HG03045 (cell line): ENCODE measurements around the gene NOS1.

ENCODE experiments used
- ATAC-seq: cut with Tn5 transposase; IDR thresholded peaks from one replicate; pipeline ENCODE4 v1.9.1; 2021; ENCODE audit warnings: mild to moderate bottlenecking, moderate library complexity; ENCODE audit not compliant: unreplicated experiment

The NOS1 gene

DNA sequence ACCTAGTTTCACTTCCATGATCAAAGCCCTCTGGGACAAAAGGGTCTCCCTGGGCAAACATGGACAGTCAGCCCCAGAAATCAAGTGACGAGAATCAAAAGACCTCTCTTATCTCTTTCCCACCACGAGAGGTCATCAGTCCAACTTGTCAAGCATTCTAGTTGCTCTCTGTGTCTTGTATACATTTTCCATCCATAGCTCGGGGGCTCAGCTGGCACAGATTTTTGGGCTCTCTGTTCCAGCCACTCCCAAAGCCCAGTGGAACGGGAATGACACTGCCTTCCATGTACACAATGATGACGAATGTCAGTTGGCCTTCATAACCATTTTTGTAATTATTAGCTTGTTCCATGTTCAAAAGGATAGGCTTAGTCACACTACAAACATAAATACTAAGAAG, 29.7 kb downstream of the NOS1 start:
- no peak for ATAC-seq

DNA sequence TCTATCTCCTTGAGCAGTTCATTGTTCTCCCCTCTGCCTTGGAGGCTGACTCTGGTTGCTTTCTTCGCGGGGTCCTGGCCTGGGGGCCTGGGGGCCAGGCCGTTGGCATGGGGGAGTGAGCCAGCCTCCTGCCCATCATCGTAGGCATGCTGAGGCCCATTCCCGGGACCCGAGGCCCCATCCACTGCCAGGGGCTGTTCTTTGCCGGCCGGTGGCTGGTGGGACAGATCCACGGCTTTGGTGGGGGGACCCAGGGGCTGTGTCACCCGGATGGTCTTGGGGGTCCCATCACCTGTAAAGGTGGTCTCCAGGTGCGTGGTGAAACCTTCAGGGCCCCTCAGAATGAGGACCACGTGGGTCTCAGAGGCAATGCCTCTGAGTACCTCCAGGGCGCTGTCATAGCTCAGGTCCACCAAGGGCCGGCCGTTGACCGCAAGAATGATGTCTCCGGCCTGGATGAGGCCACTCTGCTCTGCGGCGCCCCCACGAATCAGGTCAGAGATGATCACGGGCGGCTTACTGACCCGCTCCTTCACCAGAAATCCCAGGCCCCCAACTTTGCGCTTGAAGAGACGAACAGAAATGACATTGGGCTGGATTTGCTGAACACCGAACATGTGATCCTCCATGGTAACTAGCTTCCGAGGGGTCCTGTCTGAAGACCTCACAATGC, 30.8 kb downstream of the NOS1 start:
- no peak for ATAC-seq

DNA sequence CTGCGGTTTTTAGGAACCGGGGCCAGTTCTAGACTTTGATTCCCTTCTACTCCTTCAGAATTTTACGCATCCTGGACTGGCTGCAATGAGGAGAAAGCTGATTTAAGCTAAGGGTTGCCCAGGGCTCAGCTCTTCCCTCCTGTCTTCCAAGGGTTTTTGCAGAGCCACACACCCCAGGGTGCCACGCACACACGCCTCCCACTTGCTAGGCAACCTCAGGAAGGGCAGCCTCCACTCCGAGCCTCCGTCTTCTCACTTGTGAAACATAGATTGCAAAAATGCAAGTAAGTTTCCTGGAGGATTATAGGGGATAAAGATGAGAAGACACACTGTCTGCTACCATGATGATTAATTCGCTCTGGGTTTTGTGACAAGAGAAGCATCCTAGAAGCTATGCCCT, 31.7 kb downstream of the NOS1 start:
- ATAC-seq, result no peak

DNA sequence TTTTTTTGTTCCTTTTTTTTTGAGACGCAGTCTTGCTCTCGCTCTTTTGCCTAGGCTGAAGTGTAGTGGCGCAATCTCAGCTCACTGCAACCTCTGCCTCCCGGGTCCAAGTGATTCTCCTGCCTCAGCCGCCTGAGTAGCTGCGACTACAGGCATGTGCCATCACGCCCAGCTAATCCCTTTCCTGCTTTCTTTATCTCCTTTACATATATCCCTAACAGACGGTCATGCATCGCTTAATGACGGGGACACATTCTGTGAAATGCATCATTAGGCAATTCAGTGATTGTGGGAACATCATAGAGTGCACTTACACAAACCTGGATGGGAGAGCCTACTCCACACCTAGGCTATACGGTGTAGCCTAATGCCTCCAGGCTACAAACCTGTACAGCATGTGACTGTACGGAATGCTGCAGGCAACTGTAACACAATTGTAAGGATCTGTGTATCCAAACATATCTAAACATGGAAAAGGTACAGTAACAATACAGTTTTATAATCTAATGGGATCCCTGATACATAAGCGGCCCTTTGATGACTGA, 32.8 kb downstream of the NOS1 start:
- no peak for ATAC-seq

DNA sequence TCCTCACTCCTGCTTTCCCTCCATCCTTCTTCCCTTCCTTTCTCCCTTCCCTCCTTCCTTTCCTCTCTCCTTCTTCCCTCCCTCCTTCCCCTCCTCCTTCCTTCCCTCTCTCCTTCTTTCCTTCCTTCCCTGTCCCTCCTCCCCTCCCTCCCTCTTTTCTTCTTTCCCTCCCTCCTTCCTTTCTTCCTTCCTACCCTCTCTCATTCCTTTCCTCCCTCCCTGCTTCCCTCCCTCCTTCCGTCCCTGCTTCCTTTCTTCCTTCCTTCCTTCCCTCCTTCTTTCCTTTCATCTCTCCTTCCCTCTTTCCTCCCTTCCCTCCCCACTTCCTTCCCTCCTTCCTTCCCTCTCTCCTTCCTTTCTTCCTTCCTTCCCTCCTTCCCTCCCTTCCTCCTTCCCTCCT, 39.0 kb downstream of the NOS1 start:
- no peak for ATAC-seq

DNA sequence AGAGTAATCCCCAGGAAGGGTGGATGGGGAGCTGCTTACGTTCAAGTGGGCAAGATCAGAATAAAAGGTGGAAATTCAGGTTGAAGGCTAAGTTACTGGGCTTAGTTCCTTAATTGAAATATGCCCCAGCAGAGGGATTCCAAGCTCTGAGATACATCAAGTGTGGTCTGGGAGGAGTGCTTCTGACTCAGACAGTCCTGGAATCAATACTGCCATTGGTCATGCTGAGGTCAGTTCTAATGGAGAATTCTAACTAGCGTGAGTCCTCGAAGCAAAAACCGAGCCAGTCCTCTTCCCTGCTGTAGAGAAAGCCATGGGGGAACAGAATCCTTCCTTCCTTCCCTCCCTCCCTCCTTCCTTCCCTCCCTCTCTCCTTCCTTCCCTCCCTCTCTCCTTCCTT, 39.9 kb downstream of the NOS1 start:
- ATAC-seq, result no peak

DNA sequence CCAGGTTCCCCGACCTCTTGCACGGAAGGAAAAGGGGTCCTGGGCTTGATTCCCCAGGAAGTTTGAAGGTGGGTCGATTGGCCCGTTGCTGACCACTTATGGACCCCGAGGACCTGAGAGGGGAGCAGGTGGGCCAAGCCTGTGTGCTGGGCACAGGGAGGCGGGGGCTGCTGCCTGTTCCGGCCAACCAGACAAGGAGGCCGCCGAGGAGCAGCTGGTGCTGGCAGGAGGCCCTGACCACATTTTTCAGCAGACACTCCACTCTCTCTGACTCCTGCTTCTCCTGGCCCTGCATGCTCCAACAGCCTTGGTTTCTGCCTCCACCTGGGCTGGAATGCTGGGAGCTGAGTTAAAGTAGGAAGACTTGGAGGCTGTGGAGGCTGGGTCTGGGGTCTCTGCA, 42.8 kb downstream of the NOS1 start:
- no peak for ATAC-seq

DNA sequence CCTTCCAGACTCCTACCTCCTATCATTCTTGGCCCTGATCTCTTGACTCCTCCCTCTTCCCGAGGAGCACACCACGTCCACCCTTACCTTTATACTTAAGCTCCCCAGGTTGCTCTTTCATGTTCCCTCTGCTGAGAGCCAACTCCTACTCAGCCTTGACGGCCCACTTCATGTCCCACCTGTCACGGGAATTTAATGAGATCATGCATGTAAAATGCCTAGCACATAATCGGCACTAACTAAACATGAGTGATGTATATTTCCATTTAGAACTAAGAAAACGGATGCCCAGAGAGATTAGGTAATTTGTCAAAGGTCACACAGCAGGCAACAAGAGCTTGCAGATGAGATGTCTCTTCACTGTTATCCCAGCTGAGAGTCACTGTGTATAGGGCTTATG, 45.1 kb downstream of the NOS1 start:
- no peak for ATAC-seq

DNA sequence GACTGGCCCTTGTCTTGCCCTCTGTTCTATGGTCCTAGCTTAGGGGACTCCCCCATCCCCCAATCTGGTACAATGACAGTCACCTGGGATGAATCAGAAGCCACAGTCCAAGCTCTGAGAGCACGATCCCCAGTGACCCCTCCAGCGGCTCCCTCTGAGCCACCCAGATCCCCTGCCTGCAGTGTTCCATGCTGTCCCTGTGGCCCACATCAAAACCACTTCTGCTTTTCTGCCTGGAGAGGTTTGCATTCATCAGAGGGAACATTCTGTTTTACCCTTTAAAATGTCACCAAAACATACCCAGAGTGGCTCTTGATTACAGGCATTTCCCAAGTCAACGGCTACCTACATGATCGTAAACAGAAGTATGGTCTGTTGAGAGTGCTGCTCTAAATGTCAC, 47.5 kb downstream of the NOS1 start:
- ATAC-seq, result no peak

DNA sequence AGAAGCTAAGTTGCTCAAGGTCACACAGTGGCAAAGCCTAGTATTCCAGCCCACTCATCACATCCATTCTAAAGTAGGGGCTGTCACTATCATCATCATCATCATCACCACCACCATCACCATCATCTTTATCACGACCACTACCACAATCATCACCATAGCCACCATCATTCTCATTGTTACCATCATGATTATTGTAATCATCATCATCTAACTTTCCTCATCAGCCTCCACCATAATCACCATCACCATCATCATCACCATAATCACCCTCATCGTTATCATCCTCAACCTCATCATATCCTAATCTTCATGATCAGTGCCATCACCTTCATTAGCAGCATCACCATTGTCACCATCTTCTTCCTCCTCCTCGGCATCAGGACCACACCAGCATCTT, 48.7 kb downstream of the NOS1 start:
- no peak for ATAC-seq

DNA sequence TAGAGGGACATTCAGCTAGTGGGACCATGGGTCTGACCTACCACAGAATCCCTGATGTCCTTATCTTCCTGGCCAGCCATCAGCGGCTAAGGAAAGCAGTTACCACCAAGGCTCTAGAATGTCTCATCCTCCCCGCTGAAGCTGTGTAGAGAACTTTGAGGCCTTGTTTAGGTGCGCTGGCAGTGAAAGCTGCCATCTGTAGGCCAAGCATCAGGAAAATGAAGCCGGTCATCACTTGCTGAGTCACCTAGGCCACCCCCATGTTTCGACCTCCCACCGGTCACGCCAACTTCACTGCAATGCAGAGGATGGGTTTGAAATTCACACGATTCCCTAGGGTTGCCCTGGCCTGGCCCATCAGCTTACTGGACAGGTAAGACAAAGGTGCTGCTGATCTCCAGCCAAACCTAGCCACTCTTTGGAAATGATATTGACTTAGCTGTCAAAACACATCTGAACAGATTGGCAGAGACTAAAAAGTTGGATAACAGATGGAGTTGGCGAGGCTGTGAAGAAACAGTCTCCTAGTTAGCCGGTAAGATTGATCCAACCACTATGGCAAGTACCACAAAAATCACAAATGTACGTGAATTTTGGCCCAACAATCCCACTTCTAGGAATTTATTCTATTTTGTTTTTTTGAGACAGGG, 52.0 kb downstream of the NOS1 start:
- no peak for ATAC-seq

DNA sequence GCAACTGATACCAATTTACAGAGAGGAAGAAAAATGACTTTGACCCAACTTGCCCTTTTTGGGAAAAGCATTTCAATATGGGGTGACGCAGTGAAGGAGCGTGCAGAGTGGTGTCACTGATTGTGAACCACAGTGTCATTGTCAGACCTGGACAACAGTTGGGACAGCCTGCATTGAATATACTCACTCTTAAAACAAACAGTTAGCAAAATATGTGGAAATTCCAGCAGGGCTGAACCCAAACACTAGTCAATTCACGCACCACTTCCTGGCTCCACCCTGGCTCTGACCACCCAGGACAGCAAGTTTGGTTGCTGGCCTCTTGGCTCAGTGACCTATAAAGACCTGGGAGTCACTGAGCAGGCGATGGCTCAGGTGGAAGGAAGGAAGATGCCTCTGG, 61.3 kb downstream of the NOS1 start:
- ATAC-seq, result no peak

DNA sequence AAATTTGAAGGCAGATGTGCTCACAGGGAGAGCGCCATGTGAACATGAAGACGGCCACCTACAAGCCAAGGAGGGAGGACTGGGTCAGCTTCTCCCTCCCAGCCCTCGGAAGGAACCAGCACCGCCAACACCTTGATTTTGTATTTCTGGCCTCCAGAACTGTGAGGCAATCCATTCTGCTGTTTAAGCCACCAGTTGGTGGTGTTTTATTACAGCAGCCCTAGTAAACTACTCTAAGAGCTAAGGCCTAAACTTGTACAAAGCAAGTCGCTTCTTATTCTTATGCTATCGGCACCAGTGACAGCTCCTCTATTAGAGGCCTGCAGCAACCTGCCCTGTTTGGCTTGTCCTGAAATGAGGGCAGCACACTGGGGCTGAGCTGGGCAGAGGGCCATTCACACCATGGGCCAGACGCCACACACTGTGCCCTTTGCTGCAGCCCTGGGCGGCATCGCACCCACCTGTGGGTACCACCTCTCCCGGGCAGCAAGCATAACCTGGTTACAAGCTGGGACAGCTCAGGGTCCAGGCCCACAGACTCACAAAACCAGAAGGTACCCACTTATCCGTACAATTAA, 62.7 kb downstream of the NOS1 start:
- no peak for ATAC-seq

DNA sequence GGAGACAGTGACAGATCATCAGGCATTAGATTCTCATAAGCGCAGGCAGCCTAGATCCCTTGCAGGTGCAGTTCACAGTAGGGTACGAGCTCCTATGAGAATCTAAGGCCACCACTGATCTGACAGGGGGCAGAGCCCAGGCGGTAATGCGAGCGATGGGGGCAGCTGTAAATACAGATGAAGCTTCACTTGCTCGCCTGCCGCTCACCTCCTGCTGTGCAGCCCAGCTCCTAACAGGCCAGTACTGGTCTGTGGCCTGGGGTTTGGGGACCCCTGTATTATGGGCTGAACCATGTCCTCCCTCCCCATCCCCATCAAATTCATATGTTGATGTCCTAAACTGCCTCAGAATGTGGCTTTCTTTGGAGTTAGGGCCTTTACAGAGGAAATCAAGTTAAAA, 63.2 kb downstream of the NOS1 start:
- ATAC-seq, result no peak

DNA sequence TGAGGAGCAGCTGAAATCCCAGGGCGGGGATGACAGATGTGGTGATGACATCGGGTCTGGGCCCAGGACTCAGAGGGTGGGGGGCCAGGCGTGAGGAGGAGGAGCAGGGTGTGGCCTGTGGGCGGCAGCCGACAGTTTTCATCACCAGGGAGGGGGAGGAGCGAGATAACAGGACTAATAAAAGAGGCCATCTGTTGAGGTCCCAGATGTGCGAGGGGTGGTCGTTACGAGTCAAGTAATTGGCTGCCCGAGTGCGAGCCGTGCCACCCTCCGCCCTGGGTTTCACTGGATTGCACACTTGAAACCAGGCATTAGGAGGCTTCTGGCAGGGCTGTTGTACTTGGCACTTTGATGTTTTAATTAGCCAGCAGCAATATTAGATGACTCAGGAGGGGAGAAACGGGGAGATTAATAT, 67.2 kb downstream of the NOS1 start:
- no peak for ATAC-seq

DNA sequence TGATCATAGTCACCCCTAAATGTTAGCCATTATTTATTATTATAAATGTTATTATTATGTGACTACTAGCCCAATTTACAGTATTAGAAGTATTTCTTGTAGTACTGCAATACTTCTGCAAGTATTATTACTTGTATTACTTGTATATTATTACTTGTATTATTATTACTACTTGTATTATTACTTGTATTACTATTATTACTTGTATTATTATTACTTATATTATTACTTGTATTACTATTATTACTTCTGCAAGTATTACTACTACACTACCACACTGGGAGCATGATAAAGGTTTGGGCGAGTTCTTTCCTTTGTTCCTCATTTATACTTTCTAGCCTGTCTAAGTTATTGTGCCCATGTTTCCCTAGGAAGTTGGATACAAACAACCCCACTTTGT, 67.9 kb downstream of the NOS1 start:
- ATAC-seq, result no peak

DNA sequence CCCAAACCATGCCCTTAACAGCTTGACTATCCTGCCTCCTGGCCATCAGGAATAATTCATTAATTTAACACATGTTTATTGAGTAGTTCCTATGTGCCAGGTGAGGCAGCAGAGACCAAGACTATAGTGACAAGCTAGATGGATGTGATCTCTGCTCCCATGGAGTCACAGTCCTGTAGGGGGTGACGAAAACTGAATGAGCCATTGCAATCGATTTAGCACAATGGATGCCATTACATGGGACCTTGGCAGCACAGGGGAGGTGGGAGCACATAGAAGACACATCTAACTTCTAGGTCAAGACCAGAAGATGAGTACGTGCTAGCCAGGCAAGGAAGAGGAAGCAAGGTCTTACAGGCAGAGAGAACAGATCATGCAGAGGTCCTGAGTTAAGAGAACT, 68.7 kb downstream of the NOS1 start:
- no peak for ATAC-seq

DNA sequence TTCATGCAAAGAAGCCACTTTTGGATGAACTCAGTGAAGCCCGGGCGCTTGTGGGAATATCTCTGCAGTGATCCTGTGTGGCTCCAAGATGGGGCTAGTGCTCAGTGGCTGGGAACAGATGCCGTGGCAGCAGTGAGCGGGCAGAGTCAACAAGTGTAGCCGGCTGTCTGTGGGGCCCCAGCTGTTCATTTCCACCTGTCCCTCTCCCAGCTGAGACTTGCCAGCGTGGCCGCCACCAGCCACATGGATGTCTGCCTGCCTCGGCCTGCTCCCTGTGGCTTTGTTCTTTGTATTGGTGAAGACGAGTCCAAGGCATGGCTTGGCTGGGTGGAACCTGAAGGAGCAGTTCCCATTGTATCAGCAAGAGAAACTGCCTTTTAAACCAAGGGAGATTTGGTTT, 77.3 kb downstream of the NOS1 start:
- ATAC-seq, result no peak

DNA sequence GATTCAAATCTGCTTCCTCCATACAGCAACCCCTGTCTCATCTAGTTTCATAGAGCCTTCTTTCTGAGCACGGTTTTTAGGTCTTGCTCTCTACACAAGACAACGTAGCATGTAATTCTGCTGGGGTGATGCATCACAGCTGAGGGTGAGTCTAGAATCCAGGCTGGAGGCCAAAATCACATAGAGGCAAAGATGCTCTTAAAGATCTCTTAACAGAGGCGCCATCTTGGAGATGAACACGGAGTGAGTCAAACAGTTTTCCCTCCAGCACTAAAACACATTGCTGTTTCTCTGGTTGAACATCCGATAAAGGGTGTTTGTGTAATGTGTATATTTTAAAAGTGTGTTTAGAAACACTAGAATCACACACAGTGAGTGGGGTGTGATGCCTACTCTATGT, 78.9 kb downstream of the NOS1 start:
- ATAC-seq, result no peak

DNA sequence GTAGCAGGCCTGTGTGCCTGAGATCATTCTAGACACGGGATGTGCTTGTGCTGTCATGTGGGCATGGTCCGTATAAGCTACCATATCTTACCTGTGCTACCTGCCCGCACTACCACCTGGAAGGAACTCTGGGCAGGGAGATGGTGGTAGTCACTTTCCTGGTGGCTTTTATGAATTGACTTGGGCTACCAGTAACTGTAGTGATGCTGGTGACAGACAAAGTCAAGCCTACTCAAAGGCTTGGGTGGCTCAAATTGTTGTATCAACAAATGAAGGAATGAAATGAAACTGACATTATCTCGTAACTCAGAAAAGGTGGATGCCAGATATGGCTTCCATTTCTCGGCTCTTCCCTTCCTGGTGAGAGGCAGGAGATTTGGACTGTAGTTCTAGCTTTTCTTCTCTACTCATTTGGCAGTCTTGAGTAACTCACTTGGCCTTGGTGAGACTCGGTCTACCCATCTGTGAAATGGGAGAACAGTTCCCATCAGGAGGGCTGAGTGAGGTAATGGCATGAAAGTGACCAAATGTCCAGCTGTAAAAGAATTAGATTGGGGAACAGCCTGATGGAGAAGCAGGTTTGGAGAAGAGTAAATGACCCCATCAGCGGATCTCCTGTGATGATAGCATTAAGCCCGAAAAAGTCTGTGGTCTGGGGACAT, 81.3 kb downstream of the NOS1 start:
- no peak for ATAC-seq

DNA sequence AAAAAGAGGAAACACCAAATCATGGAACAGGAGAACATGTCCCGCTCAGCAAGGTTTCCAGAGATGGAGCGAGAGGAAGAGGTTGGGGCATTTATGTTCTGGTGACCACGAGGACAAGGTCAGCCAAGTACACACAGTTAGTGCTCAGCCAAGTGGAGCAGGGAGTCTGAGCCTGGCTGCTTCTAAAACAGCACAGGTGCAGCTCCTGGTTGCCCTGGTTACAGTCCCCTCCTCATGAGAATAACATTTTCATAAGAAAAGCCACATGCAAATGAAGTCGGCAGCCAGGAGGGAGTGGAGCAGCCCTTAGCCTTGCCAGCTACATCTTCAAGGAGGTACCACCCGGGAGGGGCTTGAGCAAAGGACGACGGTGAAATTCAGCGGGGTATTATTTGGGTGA, 81.8 kb downstream of the NOS1 start:
- no peak for ATAC-seq

DNA sequence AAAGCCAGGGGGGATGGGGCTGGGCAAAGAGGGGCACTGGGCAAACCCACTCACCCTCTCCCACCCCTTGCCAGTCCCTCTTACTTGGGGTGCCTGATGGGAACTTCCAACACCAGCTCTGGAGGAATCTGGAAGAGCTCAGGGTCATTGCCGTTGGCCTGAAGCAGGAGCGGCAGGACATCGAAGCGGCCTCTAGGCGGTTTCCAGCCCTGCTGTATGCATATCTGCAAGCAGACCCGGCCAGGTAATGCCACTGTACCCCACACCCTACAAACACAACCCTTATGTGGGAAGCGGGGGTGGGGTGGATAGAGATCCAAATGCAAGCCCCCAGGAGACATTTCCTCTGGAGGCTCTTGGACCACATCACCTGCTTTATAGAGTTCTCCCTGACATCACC, 83.6 kb downstream of the NOS1 start:
- ATAC-seq, result no peak
